Ovary (tissue), 3 donors: ENCODE measurements around the gene MFNG.

Experiments
- CTCF ChIP-seq, 3 donors: fragments of 450-650 bp in 2 of 3; fragments of 200-600 bp in 1 of 3; IDR thresholded peaks; one replicate each; pipeline versions ENCODE4 v1.5.1 to v1.8.0; 2016 to 2022; ENCODE audit warnings: antibody characterized with exemption in 3 of 3, mild to moderate bottlenecking in 1 of 3
- EP300 ChIP-seq: sonication (generic); formaldehyde crosslinking; IDR thresholded peaks from one replicate; pipeline ENCODE4 v1.6.1; 2017; ENCODE audit warnings: antibody characterized with exemption
- donor health status: DM: no; HTN: no; CAD: no.

GRCh38 chr22:37501610-37502341, 15.6 kb upstream of the MFNG start:
- TF ChIP-seq CTCF (IDR thresholded peaks at IDR 0.05) (no peak), EP300 (no peak)
